ENCODE results near the gene NPLOC4. TPM values are rescaled to one million over a fixed set of nuclear protein-coding genes. Genes with fewer than 3 reads are reported as not detected.

Gene NPLOC4
- total and polyA plus RNA-seq, 9 donors = 24.4 to 84.8 (median 56.3) TPM

DNA sequence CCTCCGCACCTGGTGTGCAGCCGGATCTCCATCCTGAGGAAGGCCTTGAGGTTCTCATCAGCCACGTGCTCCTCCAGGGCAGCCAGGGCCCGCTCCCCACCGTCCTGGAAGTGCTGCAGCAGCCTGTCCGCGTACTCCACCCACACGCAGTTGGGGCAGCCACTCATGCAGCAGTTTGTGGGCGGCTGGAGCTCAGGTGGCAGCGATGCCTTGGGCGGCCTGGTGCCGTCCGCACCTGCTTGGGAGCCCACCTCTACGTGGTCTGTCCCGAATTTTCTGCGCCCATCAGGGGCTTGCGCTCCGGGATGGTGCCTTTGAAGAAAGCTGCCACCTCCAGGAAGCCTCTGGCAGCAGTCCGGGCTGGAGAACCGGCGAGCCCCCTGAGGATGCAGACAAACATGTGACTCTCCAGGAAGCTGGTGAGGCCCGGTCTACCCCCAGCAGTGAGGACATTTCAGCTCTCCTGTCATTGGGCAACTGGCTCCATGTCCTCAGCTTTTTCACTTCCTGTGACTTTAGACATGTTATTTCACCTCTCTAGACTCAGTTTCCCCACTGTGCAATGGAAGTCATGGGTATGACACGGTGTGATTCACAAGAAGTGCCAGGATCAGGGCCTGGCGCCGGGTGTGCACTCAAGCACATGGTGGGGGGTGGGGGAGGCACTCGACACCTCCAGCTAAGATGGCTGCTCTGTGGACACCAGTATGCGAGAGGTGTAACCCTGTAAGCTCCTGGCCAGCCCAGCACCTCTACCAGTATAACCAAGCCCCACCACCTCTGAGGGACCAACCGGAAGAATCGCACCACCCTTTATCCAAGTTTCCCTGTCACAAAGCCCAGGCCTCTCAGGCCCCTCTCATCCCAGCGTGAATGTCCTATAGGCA is 28.5 kb upstream of the NPLOC4 start:
- WGBS, 3 donors = 58 to 63% (median 59%) methylated on average over 25 to 30 of the region's 30 CpGs
- DNase-seq = no peak
- no peaks in the 10 kb centered on the region for H3K9me3 ChIP-seq

DNA sequence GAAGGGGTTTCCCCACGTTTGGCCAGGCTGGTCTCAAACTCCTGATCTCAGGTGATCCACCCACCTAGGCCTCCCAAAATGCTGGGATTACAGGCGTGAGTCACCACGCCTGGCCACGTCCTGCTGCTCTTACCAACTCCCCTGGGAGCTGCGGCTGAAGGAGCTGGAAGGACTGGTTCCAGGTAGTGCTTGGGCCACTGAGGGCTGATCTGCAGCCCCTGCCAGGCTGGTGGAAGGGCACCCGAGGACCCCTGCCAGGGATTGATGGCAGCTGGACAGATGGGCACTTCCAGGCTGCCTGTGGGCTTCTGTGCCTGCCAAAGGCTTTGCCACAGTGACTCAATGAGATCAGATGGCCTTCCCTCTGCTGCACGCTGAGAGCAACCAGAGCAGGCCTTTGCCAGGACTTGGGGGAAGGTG is 27.1 kb upstream of the NPLOC4 start:
- Histone ChIP-seq H3K27ac (no peak overlapping the region), H3K27me3 (no peaks in the 10 kb centered on the region), H3K9me3 (no peaks in the 10 kb centered on the region), H3K4me1 (ENCODE audit: insufficient read depth) (peaks cover 12% of the 10 kb centered on the region), H3K36me3 (no peaks in the 10 kb centered on the region), H3K4me3 (no peak overlapping the region)
- DNase-seq = no peak
- intact Hi-C loops (cut with DNase I) = no loop called here
- TF ChIP-seq, protein P1, sequence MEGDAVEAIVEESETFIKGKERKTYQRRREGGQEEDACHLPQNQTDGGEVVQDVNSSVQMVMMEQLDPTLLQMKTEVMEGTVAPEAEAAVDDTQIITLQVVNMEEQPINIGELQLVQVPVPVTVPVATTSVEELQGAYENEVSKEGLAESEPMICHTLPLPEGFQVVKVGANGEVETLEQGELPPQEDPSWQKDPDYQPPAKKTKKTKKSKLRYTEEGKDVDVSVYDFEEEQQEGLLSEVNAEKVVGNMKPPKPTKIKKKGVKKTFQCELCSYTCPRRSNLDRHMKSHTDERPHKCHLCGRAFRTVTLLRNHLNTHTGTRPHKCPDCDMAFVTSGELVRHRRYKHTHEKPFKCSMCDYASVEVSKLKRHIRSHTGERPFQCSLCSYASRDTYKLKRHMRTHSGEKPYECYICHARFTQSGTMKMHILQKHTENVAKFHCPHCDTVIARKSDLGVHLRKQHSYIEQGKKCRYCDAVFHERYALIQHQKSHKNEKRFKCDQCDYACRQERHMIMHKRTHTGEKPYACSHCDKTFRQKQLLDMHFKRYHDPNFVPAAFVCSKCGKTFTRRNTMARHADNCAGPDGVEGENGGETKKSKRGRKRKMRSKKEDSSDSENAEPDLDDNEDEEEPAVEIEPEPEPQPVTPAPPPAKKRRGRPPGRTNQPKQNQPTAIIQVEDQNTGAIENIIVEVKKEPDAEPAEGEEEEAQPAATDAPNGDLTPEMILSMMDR (IDR thresholded peaks at IDR 0.05) = no peak
- no peak for TF ChIP-seq EP300 (IDR thresholded peaks at IDR 0.05)
- TF ChIP-seq POLR2A (IDR thresholded peaks at IDR 0.05) = no peak
- 77 to 86% (median 86%) methylated on average over 7 of the region's 7 CpGs for WGBS, 3 donors

More for the DNA sequence above, 28.5 kb upstream of the NPLOC4 start:
- H3K4me1 ChIP-seq (ENCODE audit: insufficient read depth) = peaks cover 12% of the 10 kb centered on the region
- H3K4me3 ChIP-seq = peak overlapping the region; percentile 55
- intact Hi-C loops (cut with DNase I) = no loop called here
- peak overlapping the region; percentile 32 to 78 for H3K27ac ChIP-seq
- H3K27me3 ChIP-seq = no peaks in the 10 kb centered on the region
- TF ChIP-seq POLR2A (IDR thresholded peaks at IDR 0.05) = no peak
- TF ChIP-seq, protein P1 (IDR thresholded peaks at IDR 0.05) = no peak
- no peak for TF ChIP-seq EP300 (IDR thresholded peaks at IDR 0.05)
- H3K36me3 ChIP-seq = no peaks in the 10 kb centered on the region

- intact Hi-C loops (cut with DNase I) = no loop called here
- Histone ChIP-seq H3K4me3 (no peak overlapping the region), H3K9me3 (no peaks in the 10 kb centered on the region), H3K27me3 (no peaks in the 10 kb centered on the region), H3K36me3 (no peaks in the 10 kb centered on the region), H3K27ac (no peak overlapping the region), H3K4me1 (ENCODE audit: insufficient read depth) (peaks cover 9% of the 10 kb centered on the region)
- no peak for DNase-seq
- TF ChIP-seq, protein P1 (IDR thresholded peaks at IDR 0.05) = no peak
- TF ChIP-seq EP300 (IDR thresholded peaks at IDR 0.05) (no peak), POLR2A (IDR thresholded peaks at IDR 0.05) (no peak)
- WGBS, 3 donors = 90 to 94% (median 90%) methylated on average over 4 of the region's 4 CpGs
Observed at GRCh38 chr17:81662002-81662401, 25.1 kb upstream of the NPLOC4 start.

DNA sequence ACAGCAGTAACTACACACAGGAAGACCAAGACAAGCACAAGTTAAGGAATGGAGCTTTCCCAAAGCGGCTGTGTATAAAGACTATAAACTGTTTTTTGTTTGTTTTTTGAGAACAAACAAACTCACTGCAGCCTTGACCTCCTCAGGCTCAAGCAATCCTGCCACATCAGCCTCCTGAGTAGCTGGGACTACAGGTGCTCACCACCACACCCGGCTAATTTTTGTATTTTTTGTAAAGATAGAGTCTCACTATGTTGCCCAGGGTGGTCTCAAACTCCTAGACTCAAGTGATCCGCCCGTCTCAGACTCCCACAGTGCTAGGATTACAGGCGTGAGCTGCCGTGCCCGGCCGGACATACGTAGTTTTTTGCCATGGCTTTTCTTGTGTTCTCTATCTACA is 23.5 kb upstream of the NPLOC4 start:
- intact Hi-C loops (cut with DNase I) = no loop called here
- no peak for DNase-seq
- H3K4me1 ChIP-seq (ENCODE audit: insufficient read depth) = peaks cover 4% of the 10 kb centered on the region
- H3K27ac ChIP-seq = no peak overlapping the region
- no peaks in the 10 kb centered on the region for H3K27me3 ChIP-seq
- TF ChIP-seq EP300 (IDR thresholded peaks at IDR 0.05) = no peak
- TF ChIP-seq, protein P1 (IDR thresholded peaks at IDR 0.05) = no peak
- H3K9me3 ChIP-seq = no peaks in the 10 kb centered on the region
- H3K36me3 ChIP-seq = no peaks in the 10 kb centered on the region
- WGBS, 3 donors = 83 to 94% (median 91%) methylated on average over 9 of the region's 9 CpGs
- H3K4me3 ChIP-seq = no peak overlapping the region
